HG02588 (cell line): ENCODE measurements around the gene BEND7.

Experiments
- ATAC-seq: cut with Tn5 transposase; IDR thresholded peaks from one replicate; pipeline ENCODE4 v1.9.1; 2021; ENCODE audit warnings: mild to moderate bottlenecking, moderate library complexity; ENCODE audit not compliant: unreplicated experiment

BEND7 gene

DNA sequence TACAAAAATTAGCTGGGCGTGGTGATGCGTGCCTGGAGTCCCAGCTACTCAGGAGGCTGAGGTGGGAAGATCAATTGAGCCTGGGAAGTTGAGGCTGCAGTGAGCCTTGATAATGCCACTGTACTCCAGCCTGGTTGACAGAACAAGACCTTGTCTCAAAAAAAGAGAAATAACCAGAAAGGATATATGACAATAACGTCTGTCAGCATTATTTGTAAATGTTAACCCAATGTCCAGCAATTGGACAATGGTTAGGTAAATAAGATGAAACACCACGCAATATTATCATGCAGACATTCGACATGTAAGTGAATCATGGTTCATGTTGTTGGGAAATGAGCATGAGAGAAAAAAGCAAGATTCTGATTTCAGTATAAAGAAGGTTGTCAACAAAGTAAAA lies 136.1 kb downstream of the BEND7 start:
- no peak for ATAC-seq
